Epithelial cell of prostate (primary cell): ENCODE data around the gene UBAC1.
"Not testable (repeated sequence)": the region's sequence is repeated elsewhere in the genome, so short reads cannot be mapped to it uniquely, and the experiment has no call there.

Experiments used
- DNase-seq: peaks from one replicate; pipeline ENCODE4 v3.0.0-alpha.2; 2011; ENCODE audit warnings: low read depth, low spot score
- H3K27ac ChIP-seq: fragments of 450-650 bp; 2 replicates; pipeline ENCODE4 v1.5.1; 2017; ENCODE audit warnings: mild to moderate bottlenecking

UBAC1 gene

GRCh38 chr9:135926402-135927194 lies 34.6 kb downstream of the UBAC1 start:
- no peak overlapping the region for H3K27ac ChIP-seq
- peak; percentile 75 for DNase-seq

DNA sequence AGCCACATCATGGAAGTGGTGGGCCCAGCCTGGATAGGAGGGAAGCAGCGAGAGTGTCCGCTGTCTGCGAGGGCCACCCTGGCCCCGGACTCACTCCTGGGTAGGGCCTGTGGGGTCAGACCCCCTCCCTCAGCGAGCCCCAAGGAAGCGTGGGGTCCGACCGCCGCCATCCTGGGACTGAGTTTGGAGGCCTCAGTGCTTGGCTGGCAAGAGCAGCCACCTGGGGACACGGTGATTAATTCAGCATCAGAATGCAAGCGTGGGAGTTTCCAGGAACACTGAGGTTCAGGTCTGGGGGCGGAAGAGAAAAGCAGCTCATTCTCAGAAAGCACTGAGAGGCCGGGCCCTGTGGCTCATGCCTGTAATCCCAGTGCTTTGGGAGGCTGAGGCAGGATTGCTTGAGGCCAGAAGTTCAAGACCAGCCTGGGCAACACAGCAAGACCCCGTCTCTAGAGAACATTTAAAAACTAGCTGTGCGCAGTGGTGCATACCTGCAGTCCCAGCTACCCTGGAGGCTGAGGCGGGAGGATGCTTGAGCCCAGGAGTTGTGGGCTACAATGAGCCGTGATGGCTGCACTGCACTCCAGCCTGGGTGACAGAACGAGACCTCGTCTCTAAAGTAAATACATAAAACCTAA lies 35.6 kb downstream of the UBAC1 start:
- no peak for DNase-seq
- no peak overlapping the region for H3K27ac ChIP-seq

GRCh38 chr9:135924628-135925338 lies 36.4 kb downstream of the UBAC1 start:
- DNase-seq, result no peak

DNA sequence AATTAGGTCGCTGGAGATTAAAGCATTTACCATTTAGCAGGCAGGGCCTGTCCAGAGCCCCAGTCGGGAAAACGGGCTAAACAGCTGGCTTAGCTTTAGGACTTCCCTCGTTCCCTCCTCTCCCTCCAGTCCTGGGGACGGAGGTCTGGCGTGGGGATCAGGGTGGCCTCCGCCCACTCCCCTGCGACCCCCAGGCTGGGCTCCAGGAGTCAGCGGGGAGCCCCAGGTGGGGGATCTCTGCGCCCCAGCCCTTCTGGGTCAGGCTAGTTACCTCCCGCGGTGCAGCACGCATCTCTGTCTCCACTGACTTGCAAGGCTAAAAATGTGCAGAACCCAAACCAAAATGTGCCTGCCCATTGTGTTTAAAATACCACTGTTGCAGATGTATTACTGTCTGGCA lies 37.7 kb downstream of the UBAC1 start:
- no peak overlapping the region for H3K27ac ChIP-seq
- DNase-seq, result no peak

More at GRCh38 chr9:135924628-135925338, 36.4 kb downstream of the UBAC1 start:
- no peak overlapping the region for H3K27ac ChIP-seq

- no peak overlapping the region for H3K27ac ChIP-seq
- DNase-seq, result no peak
These were observed 39.3 kb downstream of the UBAC1 start for GRCh38 chr9:135921749-135922310.

DNA sequence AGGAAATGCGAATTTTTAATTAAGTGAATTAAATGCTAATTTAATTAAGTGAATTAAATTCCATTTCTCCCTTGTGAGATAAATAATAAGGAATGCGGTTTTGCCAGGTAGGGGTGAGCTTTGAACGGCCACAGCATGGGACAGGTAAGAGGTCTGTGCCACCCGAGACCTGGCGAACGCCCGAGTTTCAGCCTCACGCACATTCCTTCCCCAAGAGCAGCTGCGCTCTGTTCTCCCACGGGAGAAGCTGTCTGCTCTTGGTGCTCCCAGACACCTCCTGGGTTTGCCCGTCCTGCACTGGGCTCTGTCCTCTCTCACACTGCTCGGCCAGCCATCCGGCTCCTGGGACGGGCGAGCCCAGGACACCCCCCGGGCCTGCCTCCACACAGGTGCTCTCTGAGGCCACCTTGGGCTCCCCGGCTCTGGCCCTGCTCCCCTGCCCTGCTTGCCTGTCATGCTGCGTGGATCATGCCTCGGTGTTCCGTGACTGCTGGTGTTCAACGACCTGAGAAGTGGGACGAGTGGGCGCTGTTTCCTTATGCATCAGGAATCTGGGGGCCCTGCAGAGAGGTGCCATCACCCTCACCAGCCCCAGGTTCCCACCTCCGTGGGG lies 40.1 kb downstream of the UBAC1 start:
- H3K27ac ChIP-seq, result no peak overlapping the region
- no peak for DNase-seq

- no peak for DNase-seq
- H3K27ac ChIP-seq, result no peak overlapping the region
These were observed 40.8 kb downstream of the UBAC1 start for GRCh38 chr9:135920256-135920930.

DNA sequence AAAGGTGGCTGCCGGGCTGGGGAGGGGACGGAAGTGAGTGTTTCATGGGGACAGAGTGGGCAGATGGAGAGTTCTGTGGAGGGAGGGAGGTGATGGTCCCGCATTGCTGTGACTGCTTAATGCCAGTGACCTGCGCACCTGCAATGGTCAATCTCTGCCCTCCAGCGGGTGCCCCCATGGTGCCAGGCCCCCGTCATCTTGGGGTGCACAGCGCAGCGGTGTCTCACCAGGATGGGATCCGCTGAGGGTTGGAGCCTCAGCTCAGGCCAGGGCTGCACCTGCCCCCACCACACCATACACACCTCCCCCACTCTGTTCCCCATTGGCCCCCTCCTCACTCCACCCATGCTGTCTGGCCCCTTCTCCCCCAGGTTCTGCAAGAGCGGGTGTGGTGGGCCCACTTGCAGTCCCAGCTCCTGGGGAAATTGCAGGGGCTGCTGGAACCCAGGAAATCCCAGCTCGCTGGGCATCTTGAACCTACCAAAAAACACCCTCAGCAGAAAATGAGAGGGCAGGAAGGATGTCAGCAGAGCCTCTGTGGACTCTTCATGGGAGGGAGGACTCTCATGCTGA lies 41.8 kb downstream of the UBAC1 start:
- no peak overlapping the region for H3K27ac ChIP-seq
- no peak for DNase-seq

DNA sequence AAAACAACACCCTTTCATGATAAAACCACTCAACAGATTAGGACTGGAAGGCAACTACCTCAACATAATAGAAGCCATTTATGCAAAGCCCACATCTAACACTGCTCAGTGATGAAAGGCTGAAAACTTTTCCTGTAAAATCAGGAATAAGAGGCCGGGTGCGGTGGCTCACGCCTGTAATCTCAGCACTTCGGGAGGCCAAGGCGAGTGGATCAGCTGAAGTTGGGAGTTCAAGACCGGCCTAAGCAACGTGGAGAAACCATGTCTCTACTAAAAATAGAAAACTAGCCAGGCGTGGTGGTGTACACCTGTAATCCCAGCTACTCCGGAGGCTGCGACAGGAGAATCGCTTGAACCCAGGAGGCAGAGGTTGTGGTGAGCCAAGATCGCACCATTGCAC lies 44.9 kb downstream of the UBAC1 start:
- H3K27ac ChIP-seq, result not testable (repeated sequence)

GRCh38 chr9:135914921-135915320 lies 46.3 kb downstream of the UBAC1 start:
- DNase-seq, result no peak
- H3K27ac ChIP-seq, result no peak overlapping the region

More for the DNA sequence above, 44.9 kb downstream of the UBAC1 start:
- not testable (repeated sequence) for DNase-seq

DNA sequence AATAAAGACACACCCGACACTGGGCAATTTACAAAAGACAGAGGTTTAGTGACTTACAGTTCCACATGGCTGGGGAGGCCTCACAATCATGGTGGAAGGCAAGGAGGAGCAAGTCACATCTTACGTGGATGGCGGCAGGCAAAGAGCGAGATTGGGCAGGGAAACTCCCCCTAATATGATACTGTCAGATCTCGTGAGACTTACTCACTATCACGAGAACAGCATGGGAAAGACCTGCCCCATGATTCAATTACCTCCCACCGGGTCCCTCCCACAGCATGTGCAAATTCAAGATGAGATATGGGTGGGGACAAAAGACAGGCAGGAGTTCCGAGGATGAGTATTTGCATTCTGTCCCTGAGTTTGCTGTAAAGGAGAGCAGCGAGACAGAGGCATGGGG lies 49.9 kb downstream of the UBAC1 start:
- not testable (repeated sequence) for DNase-seq

DNA sequence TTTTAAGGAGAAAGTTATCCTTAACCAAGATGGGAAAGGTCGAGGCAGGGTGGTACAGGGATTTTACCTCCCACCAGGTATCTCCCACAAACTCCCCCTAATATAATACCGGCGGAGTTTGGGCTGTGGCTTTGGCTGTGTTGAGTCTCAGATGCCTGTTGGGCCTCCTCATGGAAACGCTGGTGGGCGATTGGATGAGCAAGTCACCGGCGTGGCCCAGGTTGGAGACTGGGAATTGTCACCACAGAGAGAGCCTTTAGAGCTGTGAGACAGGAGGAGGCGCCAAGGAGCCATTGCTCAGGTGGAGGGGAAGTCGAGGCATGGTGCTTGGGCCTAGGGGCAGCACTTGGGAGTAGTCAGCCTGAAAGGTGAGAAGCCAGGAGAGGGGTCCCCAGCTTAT lies 50.4 kb downstream of the UBAC1 start:
- no peak for DNase-seq
- H3K27ac ChIP-seq, result no peak overlapping the region

More for the DNA sequence above, 49.9 kb downstream of the UBAC1 start:
- not testable (repeated sequence) for H3K27ac ChIP-seq

- DNase-seq, result no peak
- H3K27ac ChIP-seq, result no peak overlapping the region
These were observed 51.0 kb downstream of the UBAC1 start for GRCh38 chr9:135910216-135910615.

- DNase-seq, result no peak
- H3K27ac ChIP-seq, result no peak overlapping the region
These were observed 51.8 kb downstream of the UBAC1 start for GRCh38 chr9:135909371-135909770.

DNA sequence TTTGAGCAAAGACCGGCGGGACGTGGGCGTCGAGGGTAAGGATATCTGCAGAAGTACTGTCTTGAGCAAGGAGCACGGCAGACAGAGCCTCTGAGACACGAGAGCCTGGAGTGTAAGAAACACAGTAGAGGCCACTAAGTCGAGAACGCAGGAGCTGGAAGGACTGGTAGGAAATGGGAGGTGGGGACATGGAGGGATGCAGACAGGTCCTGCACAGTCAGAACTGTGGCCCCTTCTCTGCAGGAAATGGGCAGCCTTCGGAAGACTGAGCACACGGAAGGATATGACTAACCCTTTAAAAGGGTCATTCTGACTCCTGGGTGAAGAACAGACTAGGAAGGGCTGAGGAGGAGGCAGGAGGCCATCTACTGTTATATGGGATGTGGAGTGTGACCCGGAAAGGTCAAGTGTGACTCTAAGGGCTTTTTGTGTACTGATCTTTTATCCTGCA lies 52.4 kb downstream of the UBAC1 start:
- no peak for DNase-seq
- no peak overlapping the region for H3K27ac ChIP-seq

- peak overlapping the region; percentile 62 for H3K27ac ChIP-seq
- no peak for DNase-seq
These were observed 53.0 kb downstream of the UBAC1 start for GRCh38 chr9:135908093-135908753.

GRCh38 chr9:135907431-135908092 lies 53.6 kb downstream of the UBAC1 start, which contains the start of gene CAMSAP1:
Gene CAMSAP1 (minus strand): TSS chr9:135907546. CDS start chr9:135907159, 387 bp downstream.
- no peak for DNase-seq
- peak within 1 kb of the TSS; percentile 94 for H3K27ac ChIP-seq

GRCh38 chr9:135907006-135907430 lies 54.2 kb downstream of the UBAC1 start:
- no peak for DNase-seq
- peak overlapping the region; percentile 94 for H3K27ac ChIP-seq
